NCI-H2081 treated with DMSO at 0.1 percent for 48 hours (cell line): ENCODE results near the gene ADGRG6.

ENCODE experiments used
- DNase-seq: peaks from one replicate; lab custom pipeline; 2025; lab: John Stamatoyannopoulos, UW

Gene ADGRG6

DNA sequence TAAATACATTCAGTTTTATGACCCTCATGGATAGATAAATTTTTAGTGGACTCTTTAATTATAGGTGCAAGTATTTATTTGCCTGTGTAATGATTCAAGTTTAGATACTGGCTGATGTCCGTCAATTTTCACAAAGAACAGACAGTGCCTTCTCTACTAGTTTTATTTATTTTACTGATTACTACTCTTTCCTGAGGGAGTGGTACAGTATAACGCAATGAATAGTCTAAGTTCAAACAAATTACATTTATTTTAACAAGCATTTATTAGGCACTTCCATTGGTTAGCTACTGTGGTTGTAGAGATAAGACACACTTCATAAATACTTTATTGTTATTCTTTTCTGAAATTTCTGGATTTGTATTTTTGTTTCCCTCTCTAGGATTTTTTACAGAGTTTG, 74.3 kb downstream of the ADGRG6 start:
- no peak for DNase-seq

DNA sequence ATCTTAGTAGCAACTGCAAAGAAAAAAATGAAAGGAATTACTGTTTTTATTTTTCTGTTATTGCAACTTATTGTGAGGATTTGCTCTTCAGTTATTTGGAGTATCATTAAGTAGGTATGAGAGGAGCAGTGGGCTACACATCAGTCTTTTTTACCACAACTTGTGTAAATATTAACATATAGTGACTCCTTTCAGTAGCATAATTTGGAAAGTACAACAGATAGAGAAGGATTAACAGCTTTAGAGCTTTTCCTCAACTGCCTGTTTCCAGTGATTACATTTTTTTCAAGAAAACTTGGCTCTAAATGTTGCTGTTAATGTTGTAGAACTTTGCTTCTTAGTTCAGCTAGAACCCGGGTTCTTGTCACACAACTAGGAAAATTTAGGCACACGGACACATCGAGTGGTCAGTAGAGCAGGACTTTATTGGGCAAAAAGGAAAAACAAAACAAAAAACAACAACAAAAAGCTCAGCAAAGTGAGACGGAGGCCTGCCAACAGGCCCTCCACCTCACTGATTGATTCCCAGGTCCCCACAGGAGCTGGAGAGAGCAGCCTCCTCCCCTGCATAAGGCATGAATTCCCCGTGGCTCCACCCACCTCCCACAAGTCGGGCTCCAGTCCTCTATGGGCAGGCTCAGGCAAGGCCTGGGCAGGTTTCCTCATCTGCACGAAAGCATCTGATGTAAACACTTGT, 75.1 kb downstream of the ADGRG6 start:
- no peak for DNase-seq

DNA sequence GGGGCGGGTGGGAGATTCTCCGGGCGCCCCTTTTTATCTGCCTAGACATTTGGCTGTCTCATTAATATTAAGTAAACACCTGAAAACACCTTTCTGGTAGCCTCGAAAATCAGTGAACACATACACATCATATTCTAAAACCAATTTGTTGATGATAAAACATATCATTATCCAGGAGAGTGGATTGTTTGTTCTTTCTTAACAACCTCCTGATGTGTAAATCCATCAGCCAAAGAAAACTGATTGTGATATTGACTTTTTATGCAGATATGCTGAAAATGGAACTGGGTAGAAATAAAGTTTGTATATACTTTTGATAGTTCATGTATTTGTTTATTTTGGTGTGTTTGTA, 75.7 kb downstream of the ADGRG6 start:
- DNase-seq: no peak

DNA sequence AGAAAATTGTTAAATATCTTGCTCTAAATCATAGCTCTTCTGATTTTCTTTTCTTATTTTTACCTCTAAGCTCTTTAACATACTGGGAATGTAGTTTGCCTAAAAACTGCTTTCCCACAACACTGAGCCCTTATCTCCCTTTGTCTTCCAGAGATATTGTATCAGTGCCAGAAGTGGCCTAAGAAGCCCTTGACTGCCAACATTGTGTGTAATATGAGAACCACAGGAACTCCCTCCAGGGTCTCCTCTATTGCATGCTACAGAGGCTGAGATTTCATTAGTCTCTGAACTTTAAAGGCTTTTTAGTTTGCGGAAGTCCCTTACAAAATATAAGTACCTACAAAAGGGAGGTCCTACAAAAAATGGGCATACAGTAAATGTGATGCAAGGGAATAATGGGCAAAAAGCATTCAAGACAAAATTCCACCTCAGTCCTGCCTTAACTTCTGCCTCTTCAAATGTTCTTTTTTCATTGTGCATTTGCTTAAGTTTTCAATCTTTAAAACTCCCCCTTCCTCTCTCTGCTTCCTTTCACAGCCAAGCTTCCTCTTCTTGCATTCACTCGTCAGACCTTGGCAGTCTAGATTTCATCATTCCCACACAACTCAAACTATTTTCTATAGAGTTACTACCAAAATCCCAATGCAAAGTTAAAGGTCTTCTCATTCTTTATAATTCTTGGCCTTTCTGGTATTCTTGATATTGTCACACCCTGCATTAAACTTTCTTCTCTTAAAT, 76.5 kb downstream of the ADGRG6 start:
- no peak for DNase-seq

DNA sequence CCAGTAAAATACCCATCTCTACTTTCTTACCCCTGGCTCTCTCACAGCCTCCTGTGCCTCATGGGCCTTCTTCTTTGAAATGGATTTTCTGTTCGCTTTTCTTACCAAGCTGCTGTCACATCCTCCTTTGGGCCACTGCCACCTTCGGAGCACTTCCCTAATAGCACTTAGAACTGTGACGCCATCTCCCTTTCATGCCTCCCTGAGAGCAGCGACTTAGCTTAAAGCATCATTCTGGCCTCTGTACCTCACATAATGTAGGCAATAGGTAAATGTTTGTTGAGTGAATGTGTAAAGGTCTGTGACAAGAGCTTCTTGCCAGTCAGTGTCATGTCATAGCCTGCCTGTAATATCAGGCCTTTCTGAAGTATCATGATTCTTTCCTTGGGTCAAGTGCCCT, 78.8 kb downstream of the ADGRG6 start:
- DNase-seq: no peak

DNA sequence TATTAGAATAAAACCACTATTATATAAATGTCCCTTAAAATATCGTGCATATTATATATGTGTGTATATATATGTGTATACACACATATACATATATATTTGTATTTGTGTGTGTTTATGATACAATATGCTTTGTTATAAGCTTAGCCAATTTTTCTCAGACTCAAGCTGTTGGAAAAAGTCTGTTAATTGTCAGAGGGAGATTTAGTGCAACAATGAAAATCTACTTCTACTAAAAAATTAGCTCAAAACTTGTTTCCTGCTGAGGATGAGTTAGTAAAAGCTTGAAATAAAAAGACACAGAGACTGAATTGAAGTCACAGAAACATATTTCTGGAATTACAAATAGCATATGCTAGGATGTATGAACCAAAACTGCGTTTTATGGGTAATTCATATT, 79.4 kb downstream of the ADGRG6 start:
- DNase-seq: no peak

DNA sequence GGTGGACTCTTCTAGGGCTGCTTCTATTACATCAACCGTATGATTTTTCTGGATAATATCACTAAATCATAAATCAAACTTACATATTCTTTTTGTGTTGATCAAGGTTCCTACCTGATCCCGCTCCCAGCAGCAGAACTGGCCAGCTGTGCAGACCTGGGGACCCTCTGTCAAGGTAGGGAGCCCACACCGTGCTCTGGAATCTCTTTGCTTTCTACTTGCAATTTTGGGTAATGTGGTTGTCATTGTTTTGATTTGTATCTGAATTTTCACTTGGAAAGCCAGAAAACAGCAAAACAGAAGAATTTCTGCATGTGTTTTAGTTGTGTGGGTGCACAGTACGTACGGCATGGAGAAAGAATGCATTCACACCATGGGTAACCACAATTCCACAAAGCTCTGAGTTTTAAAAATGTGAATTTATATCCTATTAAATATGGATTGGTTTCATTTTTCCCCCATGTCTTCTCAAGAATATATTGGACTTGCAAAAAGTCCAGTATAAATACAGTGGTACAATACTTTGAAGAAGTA, 80.1 kb downstream of the ADGRG6 start:
- DNase-seq: no peak

DNA sequence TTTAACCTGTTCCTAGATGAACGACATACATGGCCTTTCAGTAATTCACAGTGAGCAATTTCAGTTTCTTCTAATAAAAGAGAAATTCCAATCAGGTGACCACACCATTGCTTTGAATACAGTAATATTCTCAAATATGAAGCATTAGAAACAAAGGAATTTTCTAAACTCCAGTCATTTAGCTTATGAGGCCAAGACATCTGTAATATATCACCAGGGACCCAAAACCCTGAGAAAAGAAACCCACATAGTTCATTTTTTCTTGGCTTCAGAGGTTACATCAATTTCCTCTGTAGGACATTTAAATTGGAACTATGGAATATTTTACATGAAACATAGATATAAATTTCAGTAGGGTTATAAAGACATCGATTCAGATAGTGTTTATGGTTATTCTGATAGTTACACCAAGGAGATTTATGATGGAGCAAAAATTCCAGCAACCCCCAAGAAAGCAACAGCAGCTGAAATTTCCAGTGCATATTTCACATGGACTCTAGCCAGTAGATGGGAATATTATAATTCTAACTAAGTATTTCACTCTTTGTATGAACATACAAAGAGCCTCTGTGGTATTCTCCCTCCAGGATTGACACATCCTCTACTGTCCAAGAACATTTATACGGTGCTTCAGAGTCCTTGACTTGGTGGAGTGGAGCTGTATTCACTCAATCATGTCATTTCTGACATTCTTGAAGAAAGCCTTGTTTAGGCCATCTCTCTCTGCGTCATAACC, 82.9 kb downstream of the ADGRG6 start:
- DNase-seq: no peak

DNA sequence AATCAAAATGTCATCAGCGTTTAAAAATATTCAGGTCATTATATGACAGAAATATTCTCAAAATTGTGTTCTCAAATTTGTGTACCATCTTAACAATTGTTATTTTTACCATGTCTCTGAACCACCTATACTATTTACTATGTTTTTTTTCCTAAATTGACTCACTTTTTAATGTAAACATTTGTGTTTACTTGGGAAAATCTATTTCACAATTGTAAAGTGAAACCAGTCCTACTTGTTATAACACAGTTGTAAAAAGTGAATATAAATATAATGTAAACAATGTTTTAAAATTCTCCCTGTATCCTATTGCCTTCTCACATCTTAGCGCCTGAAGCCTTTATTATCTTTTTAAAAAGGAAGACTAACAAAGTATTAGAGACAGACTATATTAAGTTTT, 83.5 kb downstream of the ADGRG6 start:
- no peak for DNase-seq

DNA sequence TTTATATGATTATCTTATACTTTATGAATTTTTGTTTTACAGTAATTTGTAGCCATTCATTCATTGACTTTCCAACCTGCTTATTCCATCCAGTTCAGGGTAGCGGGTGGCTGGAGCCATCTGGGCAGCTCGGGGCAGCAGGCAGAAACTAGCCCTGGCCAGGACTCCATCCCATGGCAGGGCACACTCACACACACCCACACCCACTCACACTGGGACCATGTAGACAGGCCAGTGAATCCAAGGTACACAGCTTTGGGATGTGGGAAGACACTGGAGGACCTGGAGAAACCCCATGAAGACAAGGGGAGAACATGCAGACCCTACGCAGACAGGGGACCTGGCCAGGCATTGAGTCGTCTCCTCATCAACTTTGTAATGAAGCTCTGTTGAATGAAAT, 84.8 kb downstream of the ADGRG6 start:
- DNase-seq: no peak

DNA sequence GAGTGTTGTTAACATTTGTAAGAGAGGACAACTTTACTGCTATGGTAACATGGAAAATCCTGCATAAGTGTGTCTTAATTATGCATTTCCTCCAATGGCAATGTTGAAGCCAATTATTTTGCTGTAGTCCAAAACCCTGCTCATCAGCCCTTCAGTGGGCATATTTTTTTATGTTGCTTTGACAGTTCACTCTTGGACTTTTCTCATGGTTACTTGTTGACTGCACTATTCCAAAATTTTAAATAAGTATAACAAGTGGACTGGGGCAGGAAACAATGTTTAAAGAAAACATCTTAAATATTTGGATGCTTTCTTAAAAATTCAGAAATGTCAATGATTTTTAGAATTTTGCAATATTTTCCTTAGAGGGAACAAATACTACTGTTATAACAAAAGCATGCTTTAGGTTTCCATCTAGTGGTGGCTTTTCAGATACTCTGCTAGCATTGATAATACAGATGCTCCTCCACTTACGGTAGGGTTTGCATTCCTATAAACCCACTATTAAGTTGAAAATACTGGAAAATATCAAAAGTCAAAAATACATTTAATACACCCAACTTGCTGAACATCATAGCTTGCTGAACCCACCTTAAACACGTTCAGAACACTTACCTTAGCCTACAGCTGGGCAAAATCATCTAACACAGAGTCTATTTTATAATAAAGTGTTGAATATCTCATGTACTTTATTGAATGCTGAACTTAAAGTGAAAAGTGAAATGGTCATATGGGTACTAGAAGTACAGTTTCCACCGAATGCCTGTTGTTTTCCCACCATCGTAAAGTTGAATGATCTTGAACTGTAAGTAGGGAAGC, 86.4 kb downstream of the ADGRG6 start:
- DNase-seq: no peak

DNA sequence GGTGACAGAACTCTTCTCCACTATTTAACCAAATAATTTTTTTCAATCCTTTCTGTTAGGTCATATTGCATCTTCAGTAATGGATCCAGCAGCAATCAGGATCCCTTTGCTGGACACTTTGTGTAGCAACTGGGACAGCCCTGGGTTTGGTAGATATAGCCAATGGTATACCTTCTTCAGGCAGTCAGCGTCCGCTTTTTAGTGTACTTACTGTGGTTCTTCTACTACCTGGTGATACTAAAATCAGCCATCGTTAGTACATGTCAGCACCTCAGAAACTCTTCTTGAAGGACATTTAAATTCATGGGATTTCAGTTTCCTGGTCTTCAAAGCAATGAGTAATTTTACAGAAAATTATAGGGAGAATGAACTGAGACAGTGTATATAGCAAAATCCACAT, 93.5 kb downstream of the ADGRG6 start:
- no peak for DNase-seq

DNA sequence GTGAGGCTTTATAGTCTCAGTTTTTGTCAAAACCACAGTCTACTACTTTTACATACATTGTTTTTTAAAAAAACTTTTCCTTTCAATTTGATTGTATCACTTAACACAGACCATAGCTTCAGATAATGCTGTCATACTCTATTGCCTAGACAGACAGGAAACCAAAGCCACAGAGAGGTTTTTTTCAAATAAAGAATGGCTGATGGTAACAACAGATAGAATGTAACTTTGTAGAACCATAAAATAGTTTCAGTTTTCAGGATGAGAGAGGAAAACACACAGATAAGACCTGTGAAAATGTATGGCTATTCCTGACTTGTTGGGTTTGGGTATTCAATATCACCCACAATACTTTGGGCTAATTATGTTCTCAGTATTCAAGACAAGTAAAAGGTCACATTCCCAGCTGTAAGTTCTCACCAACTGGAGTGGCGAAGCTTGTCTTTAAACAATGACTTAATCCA, 94.0 kb downstream of the ADGRG6 start:
- DNase-seq: no peak

DNA sequence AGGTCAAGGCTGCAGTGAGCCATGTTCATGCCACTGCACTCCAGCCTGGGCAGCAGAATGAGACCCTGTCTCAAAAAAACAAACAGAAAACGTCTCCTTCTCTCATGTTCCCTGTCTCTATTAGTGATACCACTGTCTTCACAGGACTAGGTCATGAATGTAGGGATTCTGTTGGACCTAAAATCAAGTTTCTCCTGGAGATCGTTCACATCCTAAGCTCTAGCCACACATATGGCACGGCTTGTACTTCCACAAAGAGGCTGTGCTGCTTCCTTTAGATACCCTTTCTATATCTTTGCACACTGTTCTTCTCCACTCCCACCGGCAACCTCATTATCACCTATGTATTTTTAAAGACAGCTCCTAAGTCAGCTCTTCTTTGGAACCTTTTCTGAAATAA, 96.5 kb downstream of the ADGRG6 start:
- DNase-seq: no peak

DNA sequence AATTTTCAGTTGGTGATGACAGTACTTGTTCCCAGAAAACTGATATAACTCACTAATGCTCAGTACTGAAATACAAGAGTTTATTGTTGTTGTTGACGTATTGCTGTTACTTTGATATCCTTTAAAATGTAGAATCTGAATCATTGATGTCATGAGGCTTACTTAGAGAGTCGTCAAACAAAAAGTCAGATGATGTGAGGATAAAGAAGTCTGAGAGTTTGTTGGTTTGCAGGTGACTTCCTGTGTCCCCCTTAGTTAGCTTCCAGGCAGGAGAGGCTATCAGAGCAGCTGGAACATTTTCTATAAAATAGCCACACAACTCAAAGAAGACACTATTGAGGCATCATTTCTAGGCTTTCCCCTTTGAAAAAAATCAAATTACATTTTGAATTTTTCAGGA, 97.9 kb downstream of the ADGRG6 start:
- DNase-seq: no peak

DNA sequence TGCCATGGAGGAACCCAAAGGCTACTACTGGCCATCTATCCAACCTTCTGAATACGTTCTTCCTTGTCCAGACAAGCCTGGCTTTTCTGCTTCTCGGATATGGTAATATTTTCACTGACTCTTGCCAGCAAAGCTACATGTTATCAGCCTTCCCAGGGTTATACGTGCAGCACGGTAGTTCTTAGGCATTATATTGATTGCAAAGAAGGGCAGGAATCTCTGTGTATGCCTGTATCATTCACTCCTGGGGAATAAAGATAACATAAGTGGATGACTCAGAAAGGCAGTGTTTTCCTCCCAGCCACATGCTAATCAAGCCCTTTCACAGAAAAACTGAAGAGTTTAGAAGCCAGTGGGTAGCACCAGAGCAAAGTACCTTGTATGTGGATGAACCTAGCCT, 98.7 kb downstream of the ADGRG6 start:
- DNase-seq: no peak

DNA sequence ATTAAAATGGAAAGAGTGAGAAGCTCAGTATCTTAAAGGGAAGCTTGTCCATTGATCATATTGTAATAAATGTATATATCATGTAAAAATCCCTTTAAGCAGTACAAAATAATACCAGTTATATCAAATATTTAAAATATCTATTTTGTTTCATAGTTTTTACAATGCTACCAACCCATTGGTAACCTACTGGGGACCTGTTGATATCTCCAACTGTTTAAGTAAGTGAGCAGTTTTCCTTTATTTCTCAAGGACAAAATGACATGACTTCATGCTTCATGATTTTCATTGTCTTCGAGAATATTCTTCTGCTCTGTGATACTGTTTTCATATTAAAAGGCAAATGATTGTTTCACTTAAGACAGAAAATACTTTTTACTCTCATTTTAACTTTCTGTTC, 100.0 kb downstream of the ADGRG6 start:
- DNase-seq: no peak

DNA sequence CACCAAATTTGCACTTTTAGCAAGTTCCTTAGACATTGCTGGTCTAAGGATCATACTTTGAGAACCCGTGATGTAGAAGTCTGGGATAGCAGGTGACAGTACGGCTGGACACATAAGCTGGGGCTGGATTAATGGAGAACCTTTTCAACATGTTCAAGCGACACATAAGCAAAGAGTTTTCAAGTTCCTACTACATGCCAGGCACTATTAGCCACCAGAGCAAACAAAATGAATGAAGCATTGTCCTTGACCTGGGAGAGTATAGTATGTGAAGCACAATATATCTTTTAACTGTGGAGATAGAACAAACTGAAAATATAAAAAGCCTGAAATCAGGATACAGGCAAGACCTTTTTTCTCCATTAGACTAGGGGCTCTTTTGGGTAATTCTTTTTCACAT, 102.9 kb downstream of the ADGRG6 start:
- DNase-seq: no peak

DNA sequence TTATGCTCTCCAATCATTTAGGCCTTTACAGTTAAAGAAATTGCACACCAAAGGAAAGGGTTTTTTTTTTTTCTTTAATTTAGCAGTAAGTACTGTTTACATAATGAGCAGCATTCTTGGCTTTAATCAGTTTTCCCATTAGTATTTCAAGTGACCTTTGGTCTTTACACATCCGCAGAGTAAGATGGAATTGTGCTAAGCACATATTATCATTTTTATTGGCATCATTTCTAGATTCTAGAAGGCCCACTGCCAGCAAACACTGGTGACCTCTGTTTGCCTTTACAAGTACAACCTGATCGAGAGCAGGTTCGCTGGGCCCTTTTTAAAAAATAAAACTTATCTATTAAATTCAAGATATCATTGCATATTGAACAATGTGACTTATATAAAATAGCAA, 104.3 kb downstream of the ADGRG6 start:
- DNase-seq: no peak

DNA sequence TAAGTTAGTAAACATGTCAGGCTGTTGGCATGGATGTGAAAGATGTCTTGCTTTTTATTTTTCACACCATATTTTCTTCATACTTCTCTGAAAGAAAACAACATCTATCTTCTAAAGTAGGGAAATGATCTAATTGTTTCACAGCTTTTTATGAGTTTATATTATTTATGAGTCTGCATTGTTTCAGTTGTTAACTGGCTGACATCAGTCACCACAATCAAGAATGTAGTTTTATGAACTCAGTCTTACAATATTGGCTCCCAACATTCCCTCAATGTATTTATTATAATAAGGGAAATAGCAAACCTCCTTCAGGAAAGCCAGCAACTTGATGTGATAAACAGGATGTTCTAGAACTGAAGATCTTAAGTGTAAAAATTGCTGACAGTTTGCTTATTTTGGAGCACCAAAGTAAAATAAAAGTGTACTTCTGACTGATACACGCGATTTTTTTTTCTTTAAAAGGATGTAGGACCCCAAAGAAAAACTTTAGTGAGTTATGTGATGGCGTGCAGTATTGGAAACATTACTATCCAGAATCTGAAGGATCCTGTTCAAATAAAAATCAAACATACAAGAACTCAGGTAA, 106.0 kb downstream of the ADGRG6 start:
- no peak for DNase-seq

DNA sequence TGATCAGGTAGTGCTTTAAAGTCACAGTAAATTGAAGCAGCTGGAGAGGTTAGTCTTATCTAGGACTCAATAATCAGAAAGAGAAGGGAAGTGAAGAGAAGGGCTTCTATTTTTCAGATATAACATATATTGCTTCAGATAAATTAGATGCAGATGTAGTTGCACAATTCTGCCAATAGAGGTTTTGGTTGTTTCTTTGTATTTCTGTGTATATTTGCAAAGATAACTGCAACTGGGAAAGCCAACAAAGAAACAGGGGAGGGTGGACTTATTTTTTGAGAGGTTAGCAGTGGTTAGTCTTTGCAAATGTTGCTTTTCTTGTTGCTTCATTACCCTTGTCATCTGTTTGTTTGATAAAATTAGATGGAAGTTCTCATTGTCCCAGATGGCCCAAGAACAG, 106.6 kb downstream of the ADGRG6 start:
- no peak for DNase-seq

DNA sequence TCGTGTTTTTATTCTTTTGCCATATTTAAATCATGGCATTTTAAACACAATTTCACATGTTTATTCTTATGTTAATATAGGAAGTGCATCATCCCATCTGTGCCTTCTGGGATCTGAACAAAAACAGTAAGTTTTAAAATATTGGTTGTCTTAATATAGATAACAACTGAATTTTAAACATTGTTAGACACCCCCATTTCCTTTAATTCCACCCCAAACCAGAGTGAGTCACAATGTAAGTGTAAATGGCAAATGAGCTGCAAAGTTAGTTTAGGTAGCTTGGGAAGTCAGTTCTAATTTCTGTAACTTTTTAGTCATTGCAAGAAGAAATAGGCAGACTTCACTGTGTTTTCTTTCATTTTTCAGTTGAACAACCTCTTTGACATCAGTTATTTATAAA, 108.0 kb downstream of the ADGRG6 start:
- DNase-seq: no peak
